ENCODE measurements around the gene EPN1. TPM values are rescaled to one million over a fixed set of nuclear protein-coding genes. Genes with fewer than 3 reads are reported as not detected.

Gene EPN1
- total RNA-seq, 1 experiment from 2014 or later, result 162 TPM

Other genes with a start within 250 kb of the EPN1 start
- not detected in 2 replicates for gene SHISA7, start 231.9 kb upstream of the EPN1 start, total RNA-seq (2022)
- 41.6 and 44.9 TPM in 2 replicates for gene ISOC2, start 213.6 kb upstream of the EPN1 start, total RNA-seq (2022)
- gene C19orf85, start 210.5 kb upstream of the EPN1 start, total RNA-seq (2022), result not detected in 2 replicates
- 11.9 and 13.0 TPM in 2 replicates for gene ZNF628, start 198.6 kb upstream of the EPN1 start, total RNA-seq (2022)
- 49.6 and 60.6 TPM in 2 replicates for gene NAT14, start 190.0 kb upstream of the EPN1 start, total RNA-seq (2022)
- gene SSC5D, start 186.8 kb upstream of the EPN1 start, total RNA-seq (2022), result 0.26 and 0.69 TPM in 2 replicates
- gene SBK2, start 138.1 kb upstream of the EPN1 start, total RNA-seq (2022), result not detected in 2 replicates
- gene SBK3, start 129.7 kb upstream of the EPN1 start, total RNA-seq (2022), result 0.57 and 0.78 TPM in 2 replicates
- gene ZNF579, start 94.4 kb upstream of the EPN1 start, total RNA-seq (2022), result 29.8 and 33.4 TPM in 2 replicates
- 18.6 and 23.0 TPM in 2 replicates for gene FIZ1, start 75.7 kb upstream of the EPN1 start, total RNA-seq (2022)
- gene ZNF524, start 74.9 kb upstream of the EPN1 start, total RNA-seq (2022), result 18.5 and 21.8 TPM in 2 replicates
- 29.6 and 30.9 TPM in 2 replicates for gene ZNF865, start 69.6 kb upstream of the EPN1 start, total RNA-seq (2022)
- gene ZNF784, start 50.7 kb upstream of the EPN1 start, total RNA-seq (2022), result 6.0 and 7.1 TPM in 2 replicates
- 35.6 TPM in 2 replicates for gene ZNF580, start 34.2 kb upstream of the EPN1 start, total RNA-seq (2022)
- gene ZNF581, start 31.6 kb upstream of the EPN1 start, total RNA-seq (2022), result 33.0 and 33.1 TPM in 2 replicates
- 12.7 and 18.3 TPM in 2 replicates for gene CCDC106, start 27.0 kb upstream of the EPN1 start, total RNA-seq (2022)
- gene U2AF2, start 20.2 kb upstream of the EPN1 start, total RNA-seq (2022), result 286 and 309 TPM in 2 replicates
- not detected in 2 replicates for gene NLRP9, start 63.2 kb downstream of the EPN1 start, total RNA-seq (2022)
- not detected in 2 replicates for gene RFPL4A, start 83.9 kb downstream of the EPN1 start, total RNA-seq (2022)
- not detected in 2 replicates for gene RFPL4AL1, start 93.9 kb downstream of the EPN1 start, total RNA-seq (2022)
- gene NLRP11, start 156.8 kb downstream of the EPN1 start, total RNA-seq (2022), result 0.22 TPM in 1 of 2 replicates, not detected in the other
- gene NLRP4, start 161.3 kb downstream of the EPN1 start, total RNA-seq (2022), result not detected in 2 replicates